HepG2 (cell line): ENCODE data around the gene DLG2. TPM values are rescaled to one million over a fixed set of nuclear protein-coding genes. Genes with fewer than 3 reads are reported as not detected.

ENCODE experiments used
- ATAC-seq: fragments of 200-7000 bp; cut with Tn5 transposase; 3 replicates; pipeline ENCODE4 v1.9.1; 2020; ENCODE audit warnings: mild to moderate bottlenecking, moderate library complexity
- BruUV-seq: library from RNA; stranded (reverse); fragments of 400-500 nt; replicated peaks from 2 replicates; lab custom pipeline; 2021; lab: Mats Ljungman, UMichigan
- CTCF ChIA-PET: fragments of 300-600 bp; formaldehyde crosslinking; extraction: SDS; loops from one replicate; lab custom pipeline; 2021; ENCODE audit warnings: low total read pairs, inconsistent platforms, low intra/inter-chr PET ratio; lab: Yijun Ruan, JAX
- POLR2A ChIA-PET: fragments of 350-600 bp; sonication (Branson Sonifier 250); formaldehyde crosslinking; loops from one replicate; lab custom pipeline; 2020; ENCODE audit warnings: antibody characterized with exemption, inconsistent platforms; lab: Yijun Ruan, JAX
- DNase-seq: peaks from one replicate; pipeline ENCODE4 v3.0.0-alpha.2; 2015; ENCODE audit warnings: low spot score
- FAIRE-seq: peaks from 3 replicates; lab custom pipeline; 2011; peaks lifted over from hg19 to GRCh38; lab: Jason Lieb, UNC
- H2AFZ ChIP-seq: one replicate; pipeline ENCODE4 v1.6.1; 2011; ENCODE audit warnings: low read length, inconsistent platforms
- H3K27ac ChIP-seq: fragments of 300-600 bp; 3 replicates; pipeline ENCODE4 v1.8.0; 2011; ENCODE audit warnings: mixed run types, mild to moderate bottlenecking, mixed read lengths, low read length, inconsistent platforms; ENCODE audit not compliant: insufficient read depth; ENCODE audit errors: extremely low read length
- H3K27me3 ChIP-seq, 2 experiments: fragments of 200-600 bp in 1 of 2; 2 replicates in 1 of 2; 3 replicates in 1 of 2; pipeline versions ENCODE4 v1.6.0 to v1.8.0; 2011; ENCODE audit warnings: low read length in 2 of 2, mild to moderate bottlenecking in 2 of 2, moderate library complexity in 2 of 2, inconsistent platforms in 1 of 2; ENCODE audit not compliant: insufficient read depth in 2 of 2, control insufficient read depth in 1 of 2
- H3K36me3 ChIP-seq, 2 experiments: fragments of 200-600 bp in 1 of 2; replicated peaks in 1 of 2; 2 replicates in 1 of 2; 3 replicates in 1 of 2; pipeline versions ENCODE4 v1.5.1 to v1.8.0; 2011; ENCODE audit warnings: low read length in 2 of 2, inconsistent platforms in 1 of 2; ENCODE audit not compliant: insufficient read depth in 2 of 2, control insufficient read depth in 1 of 2
- H3K4me1 ChIP-seq: 2 replicates; pipeline ENCODE4 v1.5.1; 2012; ENCODE audit warnings: low read length, inconsistent platforms; ENCODE audit not compliant: insufficient read depth
- H3K4me2 ChIP-seq: 2 replicates; pipeline ENCODE4 v1.6.0; 2011; ENCODE audit warnings: low read depth, low read length, inconsistent platforms
- H3K4me3 ChIP-seq, 3 experiments: fragments of 200-600 bp in 1 of 3; sonication (generic), shearing (Covaris generic) in 1 of 3; replicated peaks in 1 of 3; 2 replicates each; pipeline ENCODE4 v1.5.1; 2011 to 2016; ENCODE audit warnings: low read length in 3 of 3, inconsistent platforms in 2 of 3, low read depth in 2 of 3, mild to moderate bottlenecking in 2 of 3, control low read depth in 1 of 3, mixed read lengths in 1 of 3; ENCODE audit not compliant: insufficient read depth in 1 of 3
- H3K79me2 ChIP-seq: one replicate; pipeline ENCODE4 v1.6.1; 2011; ENCODE audit warnings: low read length, inconsistent platforms; ENCODE audit not compliant: insufficient read depth
- H3K9ac ChIP-seq: 2 replicates; pipeline ENCODE4 v1.6.0; 2011; ENCODE audit warnings: mild to moderate bottlenecking, low read depth, low read length, inconsistent platforms; ENCODE audit not compliant: insufficient read depth
- H3K9me3 ChIP-seq: 2 replicates; pipeline ENCODE4 v1.5.1; 2012; ENCODE audit warnings: mild to moderate bottlenecking, low read length
- H4K20me1 ChIP-seq: 2 replicates; pipeline ENCODE4 v1.6.0; 2011; ENCODE audit warnings: inconsistent platforms, mild to moderate bottlenecking, low read length, moderate library complexity; ENCODE audit not compliant: insufficient read depth
- ARNTL ChIP-seq: sonication (generic); formaldehyde crosslinking; IDR thresholded peaks from 2 replicates; pipeline ENCODE4 v1.4.0; 2020; ENCODE audit warnings: mild to moderate bottlenecking, missing genetic modification reagents
- ZNF235 ChIP-seq: sonication (generic); formaldehyde crosslinking; IDR thresholded peaks from 2 replicates; pipeline ENCODE4 v1.8.1; 2023; ENCODE audit warnings: mild to moderate bottlenecking, missing genetic modification reagents, borderline replicate concordance
- ZNF552 ChIP-seq: sonication (generic); formaldehyde crosslinking; IDR thresholded peaks from 2 replicates; pipeline ENCODE4 v1.9.0; 2022; ENCODE audit warnings: missing genetic modification reagents, mild to moderate bottlenecking, borderline replicate concordance
- ZNF772 ChIP-seq: sonication (generic); formaldehyde crosslinking; IDR thresholded peaks from 2 replicates; pipeline ENCODE4 v1.5.0; 2020; ENCODE audit warnings: mild to moderate bottlenecking, missing genetic modification reagents
- WGBS: methylation state at CpG from one replicate; pipeline ENCODE4 v1.1.6; 2017; ENCODE audit warnings: low lambda C conversion rate; 5-methylcytosine and 5-hydroxymethylcytosine counted together
- in situ Hi-C: cut with HindIII; loops from 2 replicates; pipeline ENCODE4 v1.10.0; 2017; ENCODE audit warnings: low pct_unique_long_range_greater_than_20kb; ENCODE audit not compliant: extremely low pct_ligation_motif_present
- intact Hi-C: fragments of 100-400 bp; cut with micrococcal nuclease; formaldehyde crosslinking; loops from one replicate; pipeline ENCODE4 v1.10.0; 2022; ENCODE audit not compliant: unreplicated experiment
- polyA plus RNA-seq, 8 experiments: library from polyadenylated mRNA; depleted of rRNA in 3 of 8; stranded (reverse) in 7 of 8; unstranded in 1 of 8; fragments of >200 nt; fragmentation: Illumina TruSeq in 4 of 8; extraction: Trizol in 4 of 8; gene quantifications; 2 replicates each; pipeline versions ENCODE4 v1.2.1 to v1.2.3, GENCODE V29; 2011 to 2016; ENCODE audit warnings: low read depth in 4 of 8, missing spikeins in 1 of 8, mixed read lengths in 1 of 8; ENCODE audit not compliant: insufficient read depth in 1 of 8
- total RNA-seq, 5 experiments: library from RNA; depleted of rRNA; stranded (reverse); fragments of >200 nt; fragmentation: Illumina TruSeq; extraction: Trizol; gene quantifications; 2 replicates each; pipeline ENCODE4 v1.2.3, GENCODE V29; 2016; ENCODE audit warnings: low read depth in 1 of 5
- TF ChIP-seq, protein P1 (sequence below): sonication (generic); formaldehyde crosslinking; IDR thresholded peaks from 2 replicates; pipeline ENCODE4 v1.4.0; 2020; ENCODE audit warnings: missing genetic modification reagents
- TF ChIP-seq, protein P2 (sequence below): sonication (generic); formaldehyde crosslinking; IDR thresholded peaks from 2 replicates; pipeline ENCODE4 v1.4.0; 2020; ENCODE audit warnings: mild to moderate bottlenecking, missing genetic modification reagents
- TF ChIP-seq, protein P3 (sequence below): IDR thresholded peaks from 2 replicates; pipeline ENCODE4 v1.6.1; 2016; ENCODE audit warnings: missing biosample characterization, missing genetic modification reagents, low read depth
- TF ChIP-seq, protein P4 (sequence below): IDR thresholded peaks from 2 replicates; pipeline ENCODE4 v1.4.0; 2020; ENCODE audit warnings: mild to moderate bottlenecking, missing genetic modification reagents

Gene DLG2
- total and polyA plus RNA-seq, 2 of the 13 experiments (the other 11 are each of a cell fraction or from before 2014, with no cell fraction given), result 0.46 to 1.0 TPM

DNA sequence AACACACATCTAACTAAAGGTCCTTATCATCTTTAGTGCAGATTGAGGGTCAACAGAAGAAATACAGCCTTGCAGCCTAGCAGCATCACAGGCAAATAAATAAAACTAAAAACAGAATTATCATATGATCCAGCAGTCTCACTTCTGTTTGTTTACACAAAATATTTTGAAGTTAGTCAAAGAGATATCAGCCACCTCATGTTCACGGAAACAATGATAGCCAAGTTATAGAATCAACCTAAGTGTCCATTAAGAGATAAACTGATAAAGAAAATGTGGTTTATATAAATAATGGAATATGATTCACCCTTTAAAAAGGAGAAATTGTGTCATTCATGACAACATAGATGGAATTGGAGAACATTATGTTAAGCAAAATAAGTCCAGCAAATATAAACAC is 1602.9 kb downstream of the DLG2 start:
- Histone ChIP-seq H3K4me3 (no peak overlapping the region), H3K9me3 (no peaks in the 10 kb centered on the region), H3K9ac (no peak overlapping the region), H2AFZ (no peak overlapping the region), H3K27me3 (no peaks in the 10 kb centered on the region), H3K79me2 (no peaks in the 10 kb centered on the region), H3K36me3 (no peaks in the 10 kb centered on the region), H4K20me1 (no peaks in the 10 kb centered on the region), H3K4me2 (no peak overlapping the region), H3K4me1 (no peaks in the 10 kb centered on the region), H3K27ac (no peak overlapping the region)
- no peak for ATAC-seq
- in situ Hi-C loops (no loop called here), intact Hi-C loops (no loop called here)
- TF ChIP-seq, protein P1, sequence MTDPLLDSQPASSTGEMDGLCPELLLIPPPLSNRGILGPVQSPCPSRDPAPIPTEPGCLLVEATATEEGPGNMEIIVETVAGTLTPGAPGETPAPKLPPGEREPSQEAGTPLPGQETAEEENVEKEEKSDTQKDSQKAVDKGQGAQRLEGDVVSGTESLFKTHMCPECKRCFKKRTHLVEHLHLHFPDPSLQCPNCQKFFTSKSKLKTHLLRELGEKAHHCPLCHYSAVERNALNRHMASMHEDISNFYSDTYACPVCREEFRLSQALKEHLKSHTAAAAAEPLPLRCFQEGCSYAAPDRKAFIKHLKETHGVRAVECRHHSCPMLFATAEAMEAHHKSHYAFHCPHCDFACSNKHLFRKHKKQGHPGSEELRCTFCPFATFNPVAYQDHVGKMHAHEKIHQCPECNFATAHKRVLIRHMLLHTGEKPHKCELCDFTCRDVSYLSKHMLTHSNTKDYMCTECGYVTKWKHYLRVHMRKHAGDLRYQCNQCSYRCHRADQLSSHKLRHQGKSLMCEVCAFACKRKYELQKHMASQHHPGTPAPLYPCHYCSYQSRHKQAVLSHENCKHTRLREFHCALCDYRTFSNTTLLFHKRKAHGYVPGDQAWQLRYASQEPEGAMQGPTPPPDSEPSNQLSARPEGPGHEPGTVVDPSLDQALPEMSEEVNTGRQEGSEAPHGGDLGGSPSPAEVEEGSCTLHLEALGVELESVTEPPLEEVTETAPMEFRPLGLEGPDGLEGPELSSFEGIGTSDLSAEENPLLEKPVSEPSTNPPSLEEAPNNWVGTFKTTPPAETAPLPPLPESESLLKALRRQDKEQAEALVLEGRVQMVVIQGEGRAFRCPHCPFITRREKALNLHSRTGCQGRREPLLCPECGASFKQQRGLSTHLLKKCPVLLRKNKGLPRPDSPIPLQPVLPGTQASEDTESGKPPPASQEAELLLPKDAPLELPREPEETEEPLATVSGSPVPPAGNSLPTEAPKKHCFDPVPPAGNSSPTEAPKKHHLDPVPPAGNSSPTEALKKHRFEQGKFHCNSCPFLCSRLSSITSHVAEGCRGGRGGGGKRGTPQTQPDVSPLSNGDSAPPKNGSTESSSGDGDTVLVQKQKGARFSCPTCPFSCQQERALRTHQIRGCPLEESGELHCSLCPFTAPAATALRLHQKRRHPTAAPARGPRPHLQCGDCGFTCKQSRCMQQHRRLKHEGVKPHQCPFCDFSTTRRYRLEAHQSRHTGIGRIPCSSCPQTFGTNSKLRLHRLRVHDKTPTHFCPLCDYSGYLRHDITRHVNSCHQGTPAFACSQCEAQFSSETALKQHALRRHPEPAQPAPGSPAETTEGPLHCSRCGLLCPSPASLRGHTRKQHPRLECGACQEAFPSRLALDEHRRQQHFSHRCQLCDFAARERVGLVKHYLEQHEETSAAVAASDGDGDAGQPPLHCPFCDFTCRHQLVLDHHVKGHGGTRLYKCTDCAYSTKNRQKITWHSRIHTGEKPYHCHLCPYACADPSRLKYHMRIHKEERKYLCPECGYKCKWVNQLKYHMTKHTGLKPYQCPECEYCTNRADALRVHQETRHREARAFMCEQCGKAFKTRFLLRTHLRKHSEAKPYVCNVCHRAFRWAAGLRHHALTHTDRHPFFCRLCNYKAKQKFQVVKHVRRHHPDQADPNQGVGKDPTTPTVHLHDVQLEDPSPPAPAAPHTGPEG (CRISPR knock-in tag), result no peak
- TF ChIP-seq ZNF772 (CRISPR knock-in tag) (no peak), ARNTL (no peak), ZNF235 (CRISPR knock-in tag) (no peak), ZNF552 (no peak)
- TF ChIP-seq, protein P2, sequence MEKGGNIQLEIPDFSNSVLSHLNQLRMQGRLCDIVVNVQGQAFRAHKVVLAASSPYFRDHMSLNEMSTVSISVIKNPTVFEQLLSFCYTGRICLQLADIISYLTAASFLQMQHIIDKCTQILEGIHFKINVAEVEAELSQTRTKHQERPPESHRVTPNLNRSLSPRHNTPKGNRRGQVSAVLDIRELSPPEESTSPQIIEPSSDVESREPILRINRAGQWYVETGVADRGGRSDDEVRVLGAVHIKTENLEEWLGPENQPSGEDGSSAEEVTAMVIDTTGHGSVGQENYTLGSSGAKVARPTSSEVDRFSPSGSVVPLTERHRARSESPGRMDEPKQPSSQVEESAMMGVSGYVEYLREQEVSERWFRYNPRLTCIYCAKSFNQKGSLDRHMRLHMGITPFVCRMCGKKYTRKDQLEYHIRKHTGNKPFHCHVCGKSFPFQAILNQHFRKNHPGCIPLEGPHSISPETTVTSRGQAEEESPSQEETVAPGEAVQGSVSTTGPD (CRISPR knock-in tag), result no peak
- TF ChIP-seq, protein P3, sequence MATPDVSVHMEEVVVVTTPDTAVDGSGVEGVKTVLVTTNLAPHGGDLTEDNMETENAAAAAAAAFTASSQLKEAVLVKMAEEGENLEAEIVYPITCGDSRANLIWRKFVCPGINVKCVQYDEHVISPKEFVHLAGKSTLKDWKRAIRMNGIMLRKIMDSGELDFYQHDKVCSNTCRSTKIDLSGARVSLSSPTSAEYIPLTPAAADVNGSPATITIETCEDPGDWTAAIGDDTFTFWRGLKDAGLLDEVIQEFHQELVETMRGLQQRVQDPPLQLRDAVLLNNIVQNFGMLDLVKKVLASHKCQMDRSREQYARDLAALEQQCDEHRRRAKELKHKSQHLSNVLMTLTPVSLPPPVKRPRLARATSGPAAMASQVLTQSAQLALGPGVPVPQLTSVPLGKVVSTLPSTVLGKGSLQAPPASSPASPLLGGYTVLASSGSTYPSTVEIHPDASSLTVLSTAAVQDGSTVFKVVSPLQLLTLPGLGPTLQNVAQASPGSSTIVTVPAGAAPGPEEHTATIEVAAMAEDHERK, result no peak
- TF ChIP-seq, protein P4, sequence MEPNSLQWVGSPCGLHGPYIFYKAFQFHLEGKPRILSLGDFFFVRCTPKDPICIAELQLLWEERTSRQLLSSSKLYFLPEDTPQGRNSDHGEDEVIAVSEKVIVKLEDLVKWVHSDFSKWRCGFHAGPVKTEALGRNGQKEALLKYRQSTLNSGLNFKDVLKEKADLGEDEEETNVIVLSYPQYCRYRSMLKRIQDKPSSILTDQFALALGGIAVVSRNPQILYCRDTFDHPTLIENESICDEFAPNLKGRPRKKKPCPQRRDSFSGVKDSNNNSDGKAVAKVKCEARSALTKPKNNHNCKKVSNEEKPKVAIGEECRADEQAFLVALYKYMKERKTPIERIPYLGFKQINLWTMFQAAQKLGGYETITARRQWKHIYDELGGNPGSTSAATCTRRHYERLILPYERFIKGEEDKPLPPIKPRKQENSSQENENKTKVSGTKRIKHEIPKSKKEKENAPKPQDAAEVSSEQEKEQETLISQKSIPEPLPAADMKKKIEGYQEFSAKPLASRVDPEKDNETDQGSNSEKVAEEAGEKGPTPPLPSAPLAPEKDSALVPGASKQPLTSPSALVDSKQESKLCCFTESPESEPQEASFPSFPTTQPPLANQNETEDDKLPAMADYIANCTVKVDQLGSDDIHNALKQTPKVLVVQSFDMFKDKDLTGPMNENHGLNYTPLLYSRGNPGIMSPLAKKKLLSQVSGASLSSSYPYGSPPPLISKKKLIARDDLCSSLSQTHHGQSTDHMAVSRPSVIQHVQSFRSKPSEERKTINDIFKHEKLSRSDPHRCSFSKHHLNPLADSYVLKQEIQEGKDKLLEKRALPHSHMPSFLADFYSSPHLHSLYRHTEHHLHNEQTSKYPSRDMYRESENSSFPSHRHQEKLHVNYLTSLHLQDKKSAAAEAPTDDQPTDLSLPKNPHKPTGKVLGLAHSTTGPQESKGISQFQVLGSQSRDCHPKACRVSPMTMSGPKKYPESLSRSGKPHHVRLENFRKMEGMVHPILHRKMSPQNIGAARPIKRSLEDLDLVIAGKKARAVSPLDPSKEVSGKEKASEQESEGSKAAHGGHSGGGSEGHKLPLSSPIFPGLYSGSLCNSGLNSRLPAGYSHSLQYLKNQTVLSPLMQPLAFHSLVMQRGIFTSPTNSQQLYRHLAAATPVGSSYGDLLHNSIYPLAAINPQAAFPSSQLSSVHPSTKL (CRISPR knock-in tag), result no peak
- no peak for DNase-seq
- no TSS peak for BruUV-seq
- ChIA-PET POLR2A (no interaction called here), CTCF (no interaction called here)
- FAIRE-seq, result no peak
- WGBS, result 0% methylated on average over 1 of the region's 1 CpG
